A673 (cell line): ENCODE results near the gene MOCS1.

Experiments used
- EZH2 ChIP-seq: fragments of 200-600 bp; sonication (generic); IDR thresholded peaks from 2 replicates; pipeline ENCODE4 v1.6.1; 2017; ENCODE audit warnings: borderline replicate concordance, low read depth, mild to moderate bottlenecking, mixed read lengths, antibody characterized with exemption, low read length; ENCODE audit not compliant: poor library complexity, severe bottlenecking
- TF ChIP-seq, protein P1 (sequence below): fragments of 300-800, 200-600 bp; sonication (generic); conservative IDR thresholded peaks from 2 replicates; pipeline ENCODE4 v1.5.1; 2017; ENCODE audit warnings: low read depth, mild to moderate bottlenecking, antibody characterized with exemption, low read length, moderate library complexity, mixed read lengths

- TF ChIP-seq, protein P1, sequence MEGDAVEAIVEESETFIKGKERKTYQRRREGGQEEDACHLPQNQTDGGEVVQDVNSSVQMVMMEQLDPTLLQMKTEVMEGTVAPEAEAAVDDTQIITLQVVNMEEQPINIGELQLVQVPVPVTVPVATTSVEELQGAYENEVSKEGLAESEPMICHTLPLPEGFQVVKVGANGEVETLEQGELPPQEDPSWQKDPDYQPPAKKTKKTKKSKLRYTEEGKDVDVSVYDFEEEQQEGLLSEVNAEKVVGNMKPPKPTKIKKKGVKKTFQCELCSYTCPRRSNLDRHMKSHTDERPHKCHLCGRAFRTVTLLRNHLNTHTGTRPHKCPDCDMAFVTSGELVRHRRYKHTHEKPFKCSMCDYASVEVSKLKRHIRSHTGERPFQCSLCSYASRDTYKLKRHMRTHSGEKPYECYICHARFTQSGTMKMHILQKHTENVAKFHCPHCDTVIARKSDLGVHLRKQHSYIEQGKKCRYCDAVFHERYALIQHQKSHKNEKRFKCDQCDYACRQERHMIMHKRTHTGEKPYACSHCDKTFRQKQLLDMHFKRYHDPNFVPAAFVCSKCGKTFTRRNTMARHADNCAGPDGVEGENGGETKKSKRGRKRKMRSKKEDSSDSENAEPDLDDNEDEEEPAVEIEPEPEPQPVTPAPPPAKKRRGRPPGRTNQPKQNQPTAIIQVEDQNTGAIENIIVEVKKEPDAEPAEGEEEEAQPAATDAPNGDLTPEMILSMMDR, result no peak
- TF ChIP-seq EZH2, result no peak
Observed at GRCh38 chr6:39925931-39926290, 8.4 kb downstream of the MOCS1 start.
